Stimulated activated CD8-positive, alpha-beta memory T cell treated with anti-CD3 and anti-CD28 coated beads, Interleukin-4, amount 100 ng/mL, for 48 hours (primary cell): Measurements from ENCODE around the gene KHDRBS2.

ENCODE experiments used
- DNase-seq: peaks from one replicate; pipeline ENCODE4 v3.0.0-alpha.2; 2020

Gene KHDRBS2

DNA sequence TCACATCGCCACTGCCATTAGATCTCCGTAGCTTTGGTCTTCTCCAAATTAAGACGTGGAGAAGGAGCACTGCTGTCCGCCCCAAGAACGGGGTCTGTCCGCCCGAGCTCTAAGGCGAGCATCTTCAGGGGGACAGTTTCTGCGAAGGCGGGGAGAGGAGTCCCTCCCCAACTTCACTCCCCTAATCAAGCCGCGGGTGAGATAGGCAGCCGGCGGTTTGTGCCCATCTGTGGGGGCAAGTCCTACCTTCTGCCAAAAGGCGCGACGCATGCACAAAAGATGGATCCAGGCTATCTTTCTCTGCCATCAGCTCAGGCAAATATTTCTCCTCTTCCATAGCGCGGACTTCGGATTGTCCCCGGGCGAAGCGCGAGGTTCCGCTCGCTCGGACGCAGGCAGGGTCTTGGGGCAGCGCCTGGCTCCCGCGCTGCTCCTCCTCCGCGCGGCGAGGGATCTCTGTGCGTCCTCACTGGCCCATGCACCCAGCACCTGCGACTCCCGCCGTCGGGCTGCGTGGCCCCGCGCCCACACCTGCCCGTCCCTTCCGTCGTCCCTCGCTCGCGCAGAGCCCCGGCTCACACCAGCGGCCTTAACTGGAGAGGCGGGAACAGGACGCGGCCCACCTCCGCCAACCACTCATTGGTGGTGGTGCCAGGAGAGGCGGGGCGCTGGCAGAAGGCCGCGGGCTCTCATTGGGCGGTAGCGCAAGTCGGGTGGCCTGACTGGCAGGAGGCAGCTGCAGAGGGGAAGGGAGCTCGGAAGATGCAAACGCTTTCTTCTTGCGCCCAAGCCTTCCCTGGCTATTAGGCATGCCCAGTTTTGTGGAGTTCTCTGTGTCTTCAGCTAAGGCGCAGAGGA, at the start of gene KHDRBS2:
Gene KHDRBS2, minus strand, starts transcription at position 614 of the 858 bp plus-strand sequence.
- DNase-seq = peak; percentile 32

DNA sequence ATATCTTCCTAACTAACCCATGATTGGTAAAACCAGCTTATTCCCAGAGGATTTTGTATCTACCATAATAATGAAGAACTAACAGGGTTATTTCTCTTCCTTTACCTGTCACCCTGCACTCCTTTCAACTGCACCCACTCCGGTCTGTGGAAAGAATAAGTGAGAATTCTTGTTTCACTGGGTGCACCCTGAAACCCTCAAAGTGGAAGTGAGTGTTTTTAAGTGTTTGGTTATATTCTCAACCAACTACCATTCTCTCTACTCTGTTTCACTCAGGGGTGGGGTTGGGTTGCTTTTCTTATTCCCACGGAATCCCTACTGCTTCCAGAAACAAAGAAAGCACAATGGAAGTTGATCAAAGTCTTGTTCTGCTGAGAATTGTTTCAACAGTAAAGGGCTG, 42.6 kb upstream of the KHDRBS2 start:
- no peak for DNase-seq

DNA sequence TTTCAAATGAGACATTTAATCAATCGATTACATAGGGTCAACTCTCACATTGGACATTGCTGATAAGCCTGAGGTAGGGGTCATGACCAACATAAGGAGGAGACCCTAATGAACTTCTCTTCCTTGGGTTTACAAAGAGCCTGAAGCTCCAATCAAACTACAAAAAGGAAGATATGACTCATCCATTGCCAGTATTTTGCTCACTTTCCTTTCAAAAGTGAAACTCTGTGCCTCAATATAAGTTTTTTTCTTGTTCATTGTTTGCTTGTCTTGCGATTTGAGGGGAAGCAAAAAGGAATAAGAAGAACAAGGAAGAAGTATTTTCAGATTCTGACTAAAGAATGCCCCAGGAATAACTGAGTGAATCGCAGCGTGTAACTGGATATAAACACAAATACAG, 38.8 kb upstream of the KHDRBS2 start:
- DNase-seq = no peak

DNA sequence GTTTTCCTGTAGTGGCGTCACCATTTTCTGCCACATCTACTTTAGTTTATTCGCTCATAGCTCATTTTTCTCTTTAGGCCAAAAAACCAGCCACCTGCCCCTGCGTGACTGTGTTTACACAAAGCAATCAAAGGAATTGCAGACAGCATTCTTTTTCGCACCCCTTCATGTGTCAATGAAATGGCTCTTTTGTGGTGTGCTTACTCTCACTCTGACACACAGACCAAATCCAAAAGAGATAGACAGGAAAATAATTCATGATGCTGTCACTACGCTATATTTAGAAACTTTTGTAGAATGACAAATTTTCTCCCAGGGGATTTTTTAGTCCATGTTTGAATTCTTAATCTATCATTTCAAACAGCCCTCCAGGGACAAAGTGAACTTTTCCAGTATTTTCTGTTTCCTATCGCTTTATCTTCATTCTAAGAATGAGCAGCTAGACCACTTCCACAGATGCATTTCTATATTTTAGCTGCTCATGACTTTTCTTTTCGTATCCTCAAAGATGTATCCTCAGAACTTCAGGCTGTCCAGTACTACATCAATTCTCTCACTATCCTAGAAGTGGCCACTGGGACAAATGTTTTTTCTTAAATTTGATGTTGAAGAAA, 37.9 kb upstream of the KHDRBS2 start:
- DNase-seq = no peak

DNA sequence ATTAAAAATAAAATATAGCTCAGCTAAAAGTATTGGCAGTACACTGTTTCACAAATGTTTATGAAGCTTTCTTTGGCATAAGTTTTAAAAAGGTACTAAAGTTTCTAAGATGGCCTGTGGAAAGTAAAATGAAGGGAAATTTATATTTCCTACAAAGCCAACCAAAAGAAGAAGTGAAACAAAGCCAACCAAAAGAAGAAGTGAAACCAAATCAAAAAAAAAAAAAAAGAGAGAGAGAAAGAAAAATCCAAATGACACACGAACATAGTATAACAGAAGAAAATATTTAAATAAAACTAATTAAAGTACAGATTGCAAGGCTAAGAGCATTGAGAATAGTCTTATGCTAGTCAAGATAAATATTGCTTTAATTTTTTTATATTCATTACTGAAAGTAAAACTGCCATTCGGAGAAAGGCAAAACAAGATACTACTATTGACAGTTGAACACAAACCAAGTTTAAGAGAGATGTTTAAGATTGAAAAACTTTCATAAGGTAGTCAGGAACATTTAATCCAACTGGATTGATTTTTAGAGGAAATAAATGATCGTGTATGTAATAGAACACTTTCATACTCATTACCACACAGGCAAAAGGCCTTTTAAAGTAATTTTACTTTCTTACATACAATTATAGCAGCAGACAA, 12.8 kb upstream of the KHDRBS2 start:
- no peak for DNase-seq

DNA sequence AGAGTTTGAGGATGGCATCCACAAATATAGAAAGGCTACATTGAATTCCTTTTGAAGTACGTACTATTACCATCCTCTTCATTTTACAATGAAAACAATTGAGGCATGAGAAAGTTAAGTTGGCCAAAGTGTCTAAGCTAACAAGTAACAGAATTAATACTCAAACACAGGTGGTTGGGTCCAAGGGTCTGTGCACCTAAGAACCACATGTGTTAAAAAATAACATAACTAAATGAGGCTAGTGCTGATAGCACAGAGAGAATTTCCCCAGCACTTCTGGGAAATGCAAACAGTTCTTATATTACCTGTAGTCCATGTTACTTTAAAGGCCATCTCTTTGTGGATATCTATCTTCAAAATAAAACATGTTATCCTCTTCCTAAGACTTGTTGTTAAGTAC, 10.5 kb upstream of the KHDRBS2 start:
- DNase-seq = no peak

DNA sequence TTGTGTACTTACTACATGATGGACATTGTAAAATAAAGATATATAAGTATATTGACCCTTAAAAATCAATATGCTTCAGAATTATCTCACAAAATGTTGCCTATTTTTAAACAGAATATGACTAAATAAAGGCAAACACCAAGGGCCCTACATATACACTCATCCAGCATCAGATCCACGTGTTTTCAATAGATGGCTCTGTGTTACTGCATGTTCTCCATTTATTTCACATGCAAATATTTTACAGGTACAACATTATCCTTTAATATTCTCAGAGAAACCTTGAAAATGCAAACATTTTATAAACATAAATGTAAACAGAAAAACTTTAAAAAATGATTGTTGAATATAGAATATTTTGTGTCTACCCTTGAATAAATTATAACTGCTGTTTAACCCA, 2.9 kb upstream of the KHDRBS2 start:
- no peak for DNase-seq

DNA sequence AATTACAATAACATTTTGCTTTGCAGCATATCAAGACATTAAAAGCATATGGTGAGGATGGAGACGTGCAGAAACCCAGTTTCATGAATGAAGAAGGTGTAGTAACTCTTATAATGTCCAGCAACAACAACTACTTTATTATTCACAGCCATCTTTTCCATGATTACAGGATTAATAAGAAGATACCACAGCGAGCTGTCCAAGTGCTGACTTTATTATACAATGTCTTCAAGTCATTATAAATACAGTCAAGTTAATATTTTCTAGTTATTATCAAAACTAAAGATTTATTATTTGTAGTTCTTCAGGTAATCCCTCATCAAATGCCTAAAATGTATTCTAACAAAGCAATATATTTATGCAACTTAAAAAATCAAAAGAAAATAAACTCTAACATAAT, 2.5 kb upstream of the KHDRBS2 start:
- DNase-seq = no peak

DNA sequence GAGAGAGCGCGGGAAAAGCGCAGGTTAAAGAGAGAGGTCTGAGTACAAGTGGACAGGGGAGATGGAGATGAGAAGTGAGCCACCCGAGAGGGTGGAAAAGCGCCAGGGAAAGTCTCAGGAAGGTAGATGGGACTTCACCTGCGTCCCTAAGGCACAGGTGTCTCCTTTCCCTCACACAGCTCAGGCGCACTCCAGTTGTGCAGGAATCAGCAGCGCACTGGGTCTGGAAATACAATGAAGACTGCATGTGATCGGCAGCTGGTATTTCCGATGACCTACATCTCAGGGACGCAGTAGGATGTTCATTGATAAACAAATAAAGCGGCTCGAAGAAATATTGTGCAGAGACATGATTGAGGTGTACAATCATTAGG, 432 bp upstream of the KHDRBS2 start:
- DNase-seq = no peak

DNA sequence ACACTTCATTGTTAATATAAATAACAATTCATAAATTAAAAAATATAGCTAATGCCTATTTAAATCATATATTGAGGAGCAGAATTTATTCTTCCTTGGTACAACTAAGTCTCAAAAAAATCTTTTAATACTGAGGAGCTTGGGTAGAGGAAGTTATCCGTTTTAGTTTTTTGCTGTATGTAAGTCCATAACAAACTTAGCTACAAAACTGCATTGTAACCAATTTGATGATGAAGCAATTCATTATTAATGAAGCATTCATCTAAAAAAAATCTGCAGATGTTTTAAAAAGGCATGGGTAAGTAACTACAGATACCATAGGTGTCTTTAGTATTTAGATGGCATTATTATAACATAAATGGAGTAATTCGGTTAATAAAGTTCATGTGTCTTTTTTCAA, 1.3 kb downstream of the KHDRBS2 start:
- no peak for DNase-seq

DNA sequence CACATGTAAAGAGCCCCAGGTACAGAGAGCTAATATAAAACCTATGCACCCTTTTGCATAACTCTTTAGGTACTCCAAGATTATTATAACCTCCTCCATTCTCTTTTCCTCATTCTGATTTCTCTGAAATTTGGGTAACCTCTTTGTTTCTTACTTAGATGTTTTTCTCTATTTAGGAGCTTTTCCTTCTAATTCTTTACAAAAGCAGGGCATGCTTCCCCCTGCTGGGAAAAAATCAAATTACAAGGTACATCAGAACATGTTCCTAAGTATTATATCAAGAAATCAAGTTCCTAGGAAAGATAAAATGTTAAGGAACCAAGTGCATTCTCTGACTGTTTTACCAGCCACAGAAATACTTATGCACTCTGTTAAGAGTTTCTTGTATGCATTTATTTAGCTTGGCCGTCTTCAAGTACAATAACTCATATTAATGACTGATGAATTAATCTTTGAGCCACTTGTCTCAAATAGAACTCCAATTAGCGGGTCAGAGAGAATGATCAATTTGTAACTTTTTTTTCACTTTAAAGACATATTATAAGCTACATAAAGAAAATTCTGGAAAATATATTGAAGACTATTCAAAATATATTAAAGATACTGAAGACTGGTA, 2.1 kb downstream of the KHDRBS2 start:
- no peak for DNase-seq

DNA sequence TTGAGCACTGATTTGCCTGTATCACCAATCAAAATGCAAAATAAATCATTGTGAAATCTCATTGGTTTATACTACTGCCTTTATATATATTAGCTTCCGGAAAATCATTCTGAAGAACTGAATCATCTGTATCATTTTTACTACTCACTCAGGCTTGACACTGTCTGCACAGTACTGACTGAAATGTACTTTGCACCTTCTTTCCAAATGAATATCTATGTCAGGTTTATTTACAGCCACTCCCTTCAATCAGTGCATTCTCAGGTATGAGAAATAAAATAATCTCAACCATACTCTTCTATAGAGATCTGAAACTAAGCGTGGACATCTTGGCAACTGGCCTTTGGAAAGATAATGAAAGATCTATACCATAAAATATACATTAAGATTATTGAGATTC, 2.7 kb downstream of the KHDRBS2 start:
- no peak for DNase-seq

DNA sequence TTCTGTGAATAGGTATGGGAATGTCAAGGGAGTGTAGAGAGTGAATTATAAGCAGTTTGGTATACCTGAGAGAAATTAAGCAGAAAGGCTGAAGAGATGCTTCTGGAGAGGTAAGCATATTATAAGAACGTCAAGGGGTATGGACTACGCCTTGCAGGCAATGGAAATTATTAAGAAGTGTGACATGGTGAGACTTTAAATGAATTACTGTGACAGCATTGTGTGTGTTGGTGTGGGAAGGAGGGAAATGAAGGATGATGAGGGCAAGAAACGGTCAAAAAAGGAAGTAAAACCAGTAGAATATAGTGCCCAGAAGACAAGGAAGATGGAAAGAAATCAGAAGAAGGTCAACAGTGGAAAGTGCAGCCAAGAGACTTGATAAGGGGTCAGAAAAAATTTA, 5.9 kb downstream of the KHDRBS2 start:
- no peak for DNase-seq

DNA sequence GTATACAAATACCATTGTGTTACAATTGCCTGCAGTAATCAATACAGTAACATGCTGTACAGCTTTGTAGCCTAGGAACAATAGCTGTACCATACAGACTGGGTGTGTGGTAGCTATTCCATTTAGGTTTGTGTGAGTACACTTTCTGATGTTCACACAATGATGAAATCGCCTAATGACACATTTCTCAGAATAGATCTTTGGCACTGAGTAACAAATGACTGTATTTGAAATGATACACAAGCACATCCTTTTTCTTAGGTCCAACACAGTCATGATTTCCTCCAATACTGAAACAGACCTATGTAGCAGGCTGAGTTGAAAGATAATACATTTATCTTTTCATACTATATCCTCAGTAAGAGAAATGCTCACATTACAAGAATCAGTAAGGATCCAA, 13.9 kb downstream of the KHDRBS2 start:
- DNase-seq = no peak

DNA sequence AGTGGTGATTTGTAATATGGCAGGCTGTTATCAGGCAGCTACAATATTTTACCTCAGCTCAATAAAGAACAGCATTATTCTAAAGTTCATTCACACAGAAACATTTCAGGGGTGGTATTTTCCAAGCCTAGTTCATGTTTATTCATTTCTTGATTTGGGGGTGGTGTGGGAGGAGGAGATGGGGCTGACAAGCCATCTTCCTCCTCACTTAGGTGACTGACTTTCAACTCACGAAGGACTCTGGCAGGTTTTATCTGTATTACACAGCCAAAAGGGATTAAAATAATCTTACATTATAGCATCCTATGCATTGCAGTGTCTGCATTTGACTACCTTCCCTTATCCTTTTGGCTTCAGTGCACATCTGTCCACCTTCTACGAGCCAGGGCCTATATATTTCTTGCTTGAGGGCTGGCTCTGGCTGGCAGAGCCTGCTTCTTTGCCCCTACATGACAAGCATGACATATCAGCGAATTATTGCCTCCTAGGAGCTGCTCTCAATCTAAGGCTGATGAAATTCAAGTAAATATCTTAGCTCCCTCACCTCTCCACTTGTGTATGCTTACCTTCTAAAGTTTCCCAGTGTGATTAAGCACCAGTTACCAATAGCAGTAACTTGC, 20.0 kb downstream of the KHDRBS2 start:
- no peak for DNase-seq

DNA sequence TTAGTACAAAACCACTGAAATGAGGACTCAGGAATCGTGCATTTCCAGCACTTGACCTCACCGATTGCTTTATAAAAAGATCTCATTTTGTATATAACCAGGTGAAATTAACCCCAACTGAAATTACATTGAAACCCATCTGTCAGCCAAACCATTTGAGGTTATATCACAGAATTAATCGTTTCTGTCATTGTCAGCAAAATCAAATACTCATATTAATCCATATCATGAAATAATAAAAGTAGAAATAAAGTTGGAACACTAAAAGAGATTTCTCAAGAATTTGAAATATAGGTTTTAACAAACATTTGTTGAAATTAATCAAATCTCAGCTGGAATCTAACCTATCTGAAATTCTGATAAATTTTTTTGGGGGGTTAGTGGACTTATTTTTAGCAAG, 23.7 kb downstream of the KHDRBS2 start:
- no peak for DNase-seq

DNA sequence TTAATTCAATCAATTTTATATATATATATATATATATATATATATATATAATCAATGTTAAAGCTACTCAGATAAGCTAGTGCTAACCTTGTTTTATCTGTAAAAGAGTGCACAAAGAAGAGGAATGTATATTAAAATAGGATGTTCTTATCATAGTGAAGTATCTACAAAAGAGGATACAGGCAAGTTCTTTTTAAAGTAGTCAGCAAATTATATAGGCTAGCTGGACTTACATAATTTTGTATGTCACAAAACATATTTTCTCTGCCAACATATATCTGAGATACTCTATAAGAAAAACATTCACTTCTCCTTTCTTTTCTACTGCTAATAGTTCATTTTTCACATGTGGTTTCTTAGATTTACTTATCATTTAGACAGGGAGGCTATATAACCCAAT, 39.9 kb downstream of the KHDRBS2 start:
- no peak for DNase-seq

DNA sequence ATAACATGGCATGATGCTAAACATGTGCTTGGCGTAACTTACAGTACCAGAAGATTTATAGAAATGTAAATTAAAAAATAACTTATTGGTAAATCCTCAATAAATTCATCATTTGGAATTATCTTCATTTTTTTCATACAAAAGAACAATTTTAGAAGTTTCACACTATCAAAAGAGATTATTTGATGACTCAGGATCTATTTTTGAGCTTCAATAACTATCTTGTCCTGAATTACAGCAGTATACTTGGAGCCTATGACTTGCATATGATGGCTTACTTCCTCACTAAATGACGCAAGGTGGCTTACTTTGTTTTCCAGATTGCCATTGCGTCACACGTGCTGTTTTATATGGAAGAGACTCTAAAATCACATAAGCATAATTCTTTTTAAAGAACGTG, 49.2 kb downstream of the KHDRBS2 start:
- DNase-seq = no peak

DNA sequence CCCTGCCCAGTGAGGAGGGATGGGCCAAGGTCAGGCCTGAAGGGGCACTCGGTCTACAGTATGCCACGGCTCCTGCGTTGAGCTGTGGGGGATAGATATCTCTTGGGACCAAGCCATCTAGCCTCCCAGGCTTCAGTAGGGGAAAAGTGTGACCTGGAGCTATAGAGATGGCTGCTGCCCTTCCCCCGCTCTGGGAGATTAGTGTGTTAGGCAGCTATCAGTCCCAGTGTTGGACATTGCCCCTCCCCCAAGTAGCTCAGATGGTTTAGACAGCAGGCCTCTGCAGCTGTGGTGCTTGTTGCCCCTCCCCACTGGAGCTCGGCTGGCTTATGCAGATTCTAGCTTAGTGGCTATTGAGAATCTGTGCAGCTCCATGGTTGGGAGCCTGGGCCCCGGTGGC, 56.8 kb downstream of the KHDRBS2 start:
- DNase-seq = no peak

DNA sequence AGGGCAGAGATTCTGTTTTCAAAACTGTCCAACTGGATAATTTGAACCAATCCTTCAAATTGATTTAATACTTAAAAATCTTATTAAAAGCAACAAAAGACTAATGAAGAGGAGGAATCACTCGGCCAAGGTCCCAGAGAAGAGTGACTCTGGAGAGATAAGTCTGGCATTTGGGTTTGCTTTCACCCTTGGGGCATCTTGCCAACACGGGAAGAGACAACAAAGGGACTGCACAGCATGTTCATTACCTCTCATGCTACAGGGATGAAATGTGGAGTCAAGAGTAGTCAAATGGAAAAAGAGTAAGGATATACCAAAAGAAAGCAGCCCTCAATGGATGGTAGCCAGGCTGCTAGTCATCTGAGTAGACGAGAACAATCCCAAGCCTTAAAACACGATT, 68.2 kb downstream of the KHDRBS2 start:
- DNase-seq = no peak

DNA sequence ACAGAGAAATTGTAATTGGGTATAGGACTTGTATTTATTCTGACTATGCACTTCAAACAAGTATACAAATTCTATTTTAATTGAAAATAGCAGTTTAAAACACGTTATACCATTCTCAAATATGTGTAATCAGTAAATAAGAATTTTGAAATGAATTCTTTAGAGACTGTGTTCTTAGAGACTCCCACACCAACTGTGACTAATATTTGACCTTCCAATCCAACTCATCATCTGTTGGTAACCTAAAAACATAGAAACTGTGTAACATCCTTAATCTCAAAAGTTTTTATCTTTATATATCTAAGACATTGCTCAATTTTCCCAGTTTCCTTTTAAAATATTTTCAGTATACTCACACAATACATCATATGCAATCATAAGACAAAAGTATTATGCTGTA, 83.9 kb downstream of the KHDRBS2 start:
- DNase-seq = no peak

DNA sequence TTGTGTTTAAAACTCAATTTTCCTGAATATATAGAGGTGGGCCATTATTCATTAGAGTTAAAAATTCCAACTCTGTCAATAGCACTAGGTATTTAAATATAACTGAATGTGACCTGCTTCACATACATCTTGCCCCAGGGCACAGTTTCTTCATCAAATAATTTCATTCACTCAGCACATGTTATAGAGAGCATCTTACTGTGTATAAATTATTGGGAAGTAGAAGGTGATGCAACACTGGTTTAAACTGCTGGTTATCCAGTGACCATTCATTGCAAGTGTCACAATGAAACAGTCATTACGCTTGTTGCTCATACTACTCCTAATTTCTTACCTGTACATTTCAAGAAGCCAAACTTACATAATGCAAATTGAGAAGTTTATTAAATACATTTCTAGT, 93.4 kb downstream of the KHDRBS2 start:
- no peak for DNase-seq

DNA sequence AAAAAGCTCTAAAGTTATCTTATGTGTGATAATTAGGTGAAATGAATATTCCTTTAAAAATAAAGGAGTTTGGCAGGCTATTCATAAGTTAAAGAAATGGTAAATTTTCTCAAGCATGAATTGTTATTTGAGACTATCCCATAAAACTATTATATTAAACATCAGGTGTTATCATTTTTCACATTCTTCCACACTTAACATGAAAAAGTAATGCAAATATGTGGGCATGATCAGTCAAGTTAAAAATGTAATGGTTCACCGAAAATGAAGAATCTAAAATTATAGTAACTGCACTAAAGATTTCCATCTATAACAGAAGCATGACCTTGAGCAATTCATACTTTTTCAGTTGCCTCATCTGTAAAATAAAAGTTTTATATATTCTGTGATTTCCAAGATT, 110.8 kb downstream of the KHDRBS2 start:
- no peak for DNase-seq
